ENCODE results near the gene ABCC6. TPM values are rescaled to one million over a fixed set of nuclear protein-coding genes. Genes with fewer than 3 reads are reported as not detected.

The ABCC6 gene
- total and polyA plus RNA-seq, 2 of the 13 experiments (the other 11 are each of a cell fraction or from before 2014, with no cell fraction given), result 82.4 to 105 TPM

GRCh38 chr16:16172991-16173390, 50.3 kb downstream of the ABCC6 start (continued):
- no peak for TF ChIP-seq CHCHD3 (CRISPR knock-in tag; IDR thresholded peaks at IDR 0.05)

- BruUV-seq (replicated peaks), result TSS peak; percentile 27
- intact Hi-C loops (cut with micrococcal nuclease; ENCODE audit: unreplicated experiment), result no loop called here
Measured at GRCh38 chr16:16171332-16171919, 51.9 kb downstream of the ABCC6 start.

More at GRCh38 chr16:16171332-16171919, 51.9 kb downstream of the ABCC6 start:
- TF ChIP-seq NONO (IDR thresholded peaks at IDR 0.05), result 0 out of 2 replicates have a peak, but pooled peaks have one; percentile 51
- no peak for TF ChIP-seq NONO (CRISPR knock-in tag; conservative IDR thresholded peaks at IDR 0.05)
- no peak for TF ChIP-seq TAF1 (CRISPR knock-in tag; IDR thresholded peaks at IDR 0.05)
- no peak for TF ChIP-seq ZNF431 (CRISPR knock-in tag; IDR thresholded peaks at IDR 0.05; ENCODE audit: borderline replicate concordance, low read depth)
- TF ChIP-seq CEBPG (CRISPR knock-in tag; IDR thresholded peaks at IDR 0.05), result no peak
- no peak for TF ChIP-seq CREB3 (CRISPR knock-in tag; IDR thresholded peaks at IDR 0.05)
- TF ChIP-seq NR1H2 (CRISPR knock-in tag; IDR thresholded peaks at IDR 0.05; ENCODE audit: borderline replicate concordance, low read depth), result no peak
- peak; percentile 39 for TF ChIP-seq HNRNPK (IDR thresholded peaks at IDR 0.05; ENCODE audit: low read depth, low read length, poor library complexity, severe bottlenecking)
- peak; percentile 20 for TF ChIP-seq RBM22 (optimal IDR thresholded peaks at IDR 0.05; ENCODE audit: low read length)
- DNase-seq (ENCODE audit: low spot score) (no peak), ATAC-seq (no peak), FAIRE-seq (no peak)
- H3K36me3 ChIP-seq (replicated peaks in 1 of 2; ENCODE audit: control insufficient read depth in 1 of 2, insufficient read depth in 2 of 2, low read length in 2 of 2), result peaks cover 58 to 84% of the 10 kb centered on the region in 2 experiments
- no peak overlapping the region for H3K27ac ChIP-seq (ENCODE audit: extremely low read length, insufficient read depth, low read length)
- no peak overlapping the region for H3K9ac ChIP-seq (ENCODE audit: insufficient read depth, low read depth, low read length)
- 98% methylated on average over 3 of the region's 4 CpGs for WGBS (ENCODE audit: low lambda C conversion rate)
- POLR2A ChIA-PET, result no interaction called here
- no peak overlapping the region for H2AFZ ChIP-seq (ENCODE audit: low read length)
- H4K20me1 ChIP-seq (ENCODE audit: insufficient read depth, low read length), result peaks cover 4% of the 10 kb centered on the region; the same call in 1 of the 2 replicates
- no peaks in the 10 kb centered on the region for H3K79me2 ChIP-seq (ENCODE audit: insufficient read depth, low read length)
- no peak overlapping the region for H3K4me2 ChIP-seq (ENCODE audit: low read depth, low read length)
- H3K27me3 ChIP-seq (ENCODE audit: control insufficient read depth in 1 of 2, insufficient read depth in 2 of 2, low read length in 2 of 2), result no peaks in the 10 kb centered on the region
- CTCF ChIA-PET (ENCODE audit: low intra/inter-chr PET ratio, low total read pairs), result no interaction called here
- H3K4me1 ChIP-seq (ENCODE audit: insufficient read depth, low read length), result no peaks in the 10 kb centered on the region
- no peak overlapping the region for H3K4me3 ChIP-seq (replicated peaks in 1 of 3; ENCODE audit: insufficient read depth in 1 of 3, low read depth in 2 of 3, low read length in 3 of 3)
- in situ Hi-C loops (cut with HindIII; ENCODE audit: extremely low pct_ligation_motif_present, low pct_unique_long_range_greater_than_20kb), result no loop called here
- H3K9me3 ChIP-seq (ENCODE audit: low read length), result no peaks in the 10 kb centered on the region

All from HepG2 (cell line).